Esophagus muscularis mucosa (tissue), 4 donors: Measurements from ENCODE around the gene PGBD2.

Experiments
- EP300 ChIP-seq: sonication (generic); formaldehyde crosslinking; IDR thresholded peaks from one replicate; pipeline ENCODE4 v1.6.1; 2017; ENCODE audit warnings: antibody characterized with exemption
- POLR2A ChIP-seq: fragments of 450-650 bp; IDR thresholded peaks from one replicate; pipeline ENCODE4 v1.6.1; 2017; ENCODE audit warnings: antibody characterized with exemption, moderate library complexity, mild to moderate bottlenecking, low read depth
- TF ChIP-seq, protein P1 (sequence below), 3 experiments: fragments of 200-600 bp in 2 of 3; fragments of 450-650 bp in 1 of 3; sonication (generic) in 2 of 3; IDR thresholded peaks; one replicate each; pipeline ENCODE4 v1.5.1; 2017 to 2019; ENCODE audit warnings: antibody characterized with exemption in 3 of 3, mild to moderate bottlenecking in 2 of 3, moderate library complexity in 1 of 3

DNA sequence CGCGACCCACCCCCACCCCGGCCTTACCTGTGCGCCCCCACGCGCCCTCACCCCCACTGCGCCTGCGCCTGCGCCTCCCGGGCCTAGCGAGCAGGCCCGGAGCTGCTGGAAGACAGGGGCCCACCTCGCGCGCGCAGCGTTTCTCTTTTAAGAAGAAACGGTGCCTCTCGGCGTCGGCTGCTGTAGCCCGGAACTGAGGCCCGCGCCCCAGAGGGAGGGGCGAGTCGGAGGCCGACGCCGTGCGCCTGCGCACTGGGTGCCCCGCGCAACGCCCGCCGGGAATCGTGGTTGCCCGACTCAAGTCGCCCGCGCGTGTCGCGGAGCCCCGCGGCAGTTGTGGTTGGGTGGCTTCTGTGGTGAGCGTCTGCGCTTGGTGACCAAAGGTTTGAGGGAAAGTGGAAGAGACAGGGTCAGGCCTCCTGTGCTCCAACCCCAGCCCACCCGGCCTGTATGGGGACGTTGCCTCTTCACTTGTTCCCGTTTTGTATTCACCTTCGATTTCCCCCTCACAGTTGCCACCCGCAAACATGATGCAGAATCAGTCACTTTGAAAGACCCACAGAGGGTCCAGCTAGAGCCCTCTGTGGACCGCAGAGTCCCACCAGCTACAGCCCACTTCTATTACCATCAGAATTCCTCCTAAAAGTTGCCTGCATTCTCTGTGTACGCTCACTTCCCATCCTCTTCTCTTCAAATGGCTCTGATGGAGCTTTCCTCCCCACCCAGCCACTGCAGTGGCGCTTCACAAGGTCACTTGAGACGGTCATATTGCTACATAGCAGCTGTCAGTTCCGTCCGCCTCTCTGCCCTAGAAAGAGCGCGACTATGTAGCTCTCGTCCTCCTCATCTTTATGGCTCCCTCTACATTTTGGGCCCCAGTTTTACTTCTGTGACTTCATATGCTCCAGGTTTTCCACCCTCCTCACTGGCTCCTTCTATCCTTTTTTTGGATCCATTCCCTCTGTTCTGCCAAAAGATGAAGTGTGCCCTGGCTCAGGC, 46.8 kb upstream of the PGBD2 start, which contains the start of gene ZNF692:
- TF ChIP-seq, protein P1, sequence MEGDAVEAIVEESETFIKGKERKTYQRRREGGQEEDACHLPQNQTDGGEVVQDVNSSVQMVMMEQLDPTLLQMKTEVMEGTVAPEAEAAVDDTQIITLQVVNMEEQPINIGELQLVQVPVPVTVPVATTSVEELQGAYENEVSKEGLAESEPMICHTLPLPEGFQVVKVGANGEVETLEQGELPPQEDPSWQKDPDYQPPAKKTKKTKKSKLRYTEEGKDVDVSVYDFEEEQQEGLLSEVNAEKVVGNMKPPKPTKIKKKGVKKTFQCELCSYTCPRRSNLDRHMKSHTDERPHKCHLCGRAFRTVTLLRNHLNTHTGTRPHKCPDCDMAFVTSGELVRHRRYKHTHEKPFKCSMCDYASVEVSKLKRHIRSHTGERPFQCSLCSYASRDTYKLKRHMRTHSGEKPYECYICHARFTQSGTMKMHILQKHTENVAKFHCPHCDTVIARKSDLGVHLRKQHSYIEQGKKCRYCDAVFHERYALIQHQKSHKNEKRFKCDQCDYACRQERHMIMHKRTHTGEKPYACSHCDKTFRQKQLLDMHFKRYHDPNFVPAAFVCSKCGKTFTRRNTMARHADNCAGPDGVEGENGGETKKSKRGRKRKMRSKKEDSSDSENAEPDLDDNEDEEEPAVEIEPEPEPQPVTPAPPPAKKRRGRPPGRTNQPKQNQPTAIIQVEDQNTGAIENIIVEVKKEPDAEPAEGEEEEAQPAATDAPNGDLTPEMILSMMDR (IDR thresholded peaks at IDR 0.05): peak in 1 of 3 experiments; percentile 5
- peak; percentile 83 for TF ChIP-seq POLR2A
- no peak for TF ChIP-seq EP300
